ENCODE data around the gene ZNF777. TPM values are rescaled to one million over a fixed set of nuclear protein-coding genes. Genes with fewer than 3 reads are reported as not detected.
"Not testable (repeated sequence)": the region's sequence is repeated elsewhere in the genome, so short reads cannot be mapped to it uniquely, and the experiment has no call there.

Gene ZNF777
- polyA plus RNA-seq, 1 donor from 2014 or later: 6.1 TPM

- H3K9ac ChIP-seq (ENCODE audit: low read length); H3K36me3 ChIP-seq (ENCODE audit: insufficient read depth, low read length); H3K9me2 ChIP-seq (ENCODE audit: insufficient read depth, low read length); H3K27me3 ChIP-seq (ENCODE audit: insufficient read depth, low read depth, low read length); H3K9me3 ChIP-seq (ENCODE audit: low read length); H2AFZ ChIP-seq (ENCODE audit: low read depth, low read length); H3K4me3 ChIP-seq (ENCODE audit: low read length); H3K4me2 ChIP-seq (ENCODE audit: low read length); H3F3A ChIP-seq (ENCODE audit: insufficient read depth, low read length, poor library complexity, severe bottlenecking); H3K27ac ChIP-seq (ENCODE audit: low read length); H4K20me1 ChIP-seq (ENCODE audit: insufficient read depth): not testable (repeated sequence)
- H3K79me2 ChIP-seq (replicated peaks; ENCODE audit: insufficient read depth, low read length): peaks cover 12% of the 10 kb centered on the region
These were observed 33.1 kb upstream of the ZNF777 start for GRCh38 chr7:149493975-149494374.

- H3K27me3 ChIP-seq (ENCODE audit: insufficient read depth, low read depth, low read length): no peaks in the 10 kb centered on the region
- no peaks in the 10 kb centered on the region for H4K20me1 ChIP-seq (ENCODE audit: insufficient read depth)
- no peak overlapping the region for H3K9ac ChIP-seq (ENCODE audit: low read length)
- H3F3A ChIP-seq (ENCODE audit: insufficient read depth, low read length, poor library complexity, severe bottlenecking): no peaks in the 10 kb centered on the region
- no peak overlapping the region for H3K4me2 ChIP-seq (ENCODE audit: low read length)
- H3K79me2 ChIP-seq (replicated peaks; ENCODE audit: insufficient read depth, low read length): peaks cover 12% of the 10 kb centered on the region
- H3K27ac ChIP-seq (ENCODE audit: low read length): no peak overlapping the region
- no peak overlapping the region for H2AFZ ChIP-seq (ENCODE audit: low read depth, low read length)
- no peaks in the 10 kb centered on the region for H3K36me3 ChIP-seq (ENCODE audit: insufficient read depth, low read length)
- no peak overlapping the region for H3K4me3 ChIP-seq (ENCODE audit: low read length)
- no peak for TF ChIP-seq EP300 (conservative IDR thresholded peaks at IDR 0.05; ENCODE audit: poor library complexity, severe bottlenecking)
- TF ChIP-seq REST (IDR thresholded peaks at IDR 0.05; ENCODE audit: borderline replicate concordance): no peak
- TF ChIP-seq POLR2AphosphoS5 (IDR thresholded peaks at IDR 0.05): no peak
- no peak for TF ChIP-seq CTCF (IDR thresholded peaks at IDR 0.05; ENCODE audit: poor library complexity, severe bottlenecking)
- TF ChIP-seq TAF1 (IDR thresholded peaks at IDR 0.05; ENCODE audit: low read depth): no peak
- TF ChIP-seq SMC3 (conservative IDR thresholded peaks at IDR 0.05; ENCODE audit: poor library complexity): no peak
- TF ChIP-seq EZH2 (IDR thresholded peaks at IDR 0.05; ENCODE audit: borderline replicate concordance, insufficient read depth, low read length, poor library complexity, severe bottlenecking): no peak
- TF ChIP-seq MXI1 (conservative IDR thresholded peaks at IDR 0.05; ENCODE audit: poor library complexity, severe bottlenecking): no peak
- TF ChIP-seq RAD21 (conservative IDR thresholded peaks at IDR 0.05): no peak
- no peaks in the 10 kb centered on the region for H3K9me2 ChIP-seq (ENCODE audit: insufficient read depth, low read length)
- no peaks in the 10 kb centered on the region for H3K9me3 ChIP-seq (ENCODE audit: low read length)
These were observed 32.5 kb upstream of the ZNF777 start for GRCh38 chr7:149493366-149493765.
